HCT116 (cell line): Measurements from ENCODE around the gene KCNAB2.

Experiments
- CTCF ChIP-seq, 3 experiments: fragments of 200-600 bp in 1 of 3; sonication (generic) in 1 of 3; IDR thresholded peaks in 2 of 3; conservative IDR thresholded peaks in 1 of 3; 2 replicates each; pipeline ENCODE4 v1.5.1; 2012 to 2017; ENCODE audit warnings: low read depth in 2 of 3, low read length in 2 of 3, antibody characterized with exemption in 1 of 3, borderline replicate concordance in 1 of 3, control low read depth in 1 of 3, mild to moderate bottlenecking in 1 of 3, mixed read lengths in 1 of 3, mixed run types in 1 of 3, moderate library complexity in 1 of 3; ENCODE audit not compliant: insufficient read depth in 1 of 3
- EGR1 ChIP-seq: IDR thresholded peaks from 2 replicates; pipeline ENCODE4 v1.6.1; 2012; ENCODE audit warnings: low read depth
- ELF1 ChIP-seq: IDR thresholded peaks from 2 replicates; pipeline ENCODE4 v1.6.1; 2012; ENCODE audit warnings: low read depth, borderline replicate concordance
- EZH2 ChIP-seq: fragments of 200-600 bp; sonication (generic); IDR thresholded peaks from 2 replicates; pipeline ENCODE4 v1.6.1; 2017; ENCODE audit warnings: antibody characterized with exemption, mixed run types
- JUND ChIP-seq: IDR thresholded peaks from 2 replicates; pipeline ENCODE4 v1.6.1; 2012
- POLR2A ChIP-seq: IDR thresholded peaks from 2 replicates; pipeline ENCODE4 v1.7.0; 2011; ENCODE audit warnings: borderline replicate concordance; ENCODE audit not compliant: insufficient read depth, insufficient read length; ENCODE audit errors: extremely low read depth
- REST ChIP-seq: IDR thresholded peaks from 2 replicates; pipeline ENCODE4 v1.6.1; 2012; ENCODE audit warnings: low read depth
- SP1 ChIP-seq: IDR thresholded peaks from 2 replicates; pipeline ENCODE4 v1.6.1; 2012; ENCODE audit warnings: low read depth
- YY1 ChIP-seq: IDR thresholded peaks from 2 replicates; pipeline ENCODE4 v1.6.1; 2011; ENCODE audit warnings: low read length, low read depth, moderate library complexity, mild to moderate bottlenecking; ENCODE audit not compliant: insufficient replicate concordance; ENCODE audit errors: extremely low read depth
- ZNF274 ChIP-seq: fragments of 200-500 bp; sonication (Bioruptor generic); IDR thresholded peaks from 2 replicates; pipeline ENCODE4 v1.6.1; 2014; ENCODE audit warnings: mild to moderate bottlenecking, low read depth, low read length, inconsistent platforms

GRCh38 chr1:6088956-6089355 lies 43.3 kb downstream of the KCNAB2 start:
- TF ChIP-seq EZH2, result no peak
- no peak for TF ChIP-seq CTCF (IDR thresholded peaks at IDR 0.05 in 2 of 3, conservative IDR thresholded peaks at IDR 0.05 in 1 of 3; ENCODE audit: borderline replicate concordance in 1 of 3, insufficient read depth in 1 of 3, low read depth in 2 of 3, low read length in 2 of 3)
- no peak for TF ChIP-seq ZNF274
- no peak for TF ChIP-seq REST
- no peak for TF ChIP-seq EGR1
- TF ChIP-seq JUND, result no peak
- no peak for TF ChIP-seq YY1
- no peak for TF ChIP-seq POLR2A
- no peak for TF ChIP-seq ELF1
- no peak for TF ChIP-seq SP1
